GM12872 (cell line): ENCODE data around the gene DRC3.

Source experiments
- TF ChIP-seq, protein P1 (sequence below): IDR thresholded peaks from 3 replicates; pipeline ENCODE4 v1.5.1; 2011; ENCODE audit warnings: low read depth, mild to moderate bottlenecking, low read length, moderate library complexity; ENCODE audit not compliant: insufficient read depth

DRC3 gene

DNA sequence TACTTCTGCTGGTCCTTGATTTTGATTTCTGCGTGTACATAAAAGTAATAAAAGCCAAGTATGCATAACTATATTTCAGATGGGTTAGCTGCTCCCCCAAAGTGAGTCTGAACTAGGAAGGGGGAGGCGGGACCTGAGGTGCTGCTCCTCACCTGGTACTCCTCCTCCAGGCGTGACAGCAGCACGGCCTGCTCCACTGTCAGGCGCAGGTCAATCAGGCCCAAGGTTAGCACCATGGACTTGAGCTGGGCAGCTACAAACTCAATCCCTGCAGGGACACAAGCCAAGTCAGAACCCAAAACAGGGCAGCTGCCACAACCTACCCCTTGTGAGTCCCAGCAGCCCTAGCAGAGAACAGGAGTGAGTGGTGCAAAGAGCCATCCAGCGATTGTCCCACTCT lies 48.3 kb downstream of the DRC3 start:
- TF ChIP-seq, protein P1, sequence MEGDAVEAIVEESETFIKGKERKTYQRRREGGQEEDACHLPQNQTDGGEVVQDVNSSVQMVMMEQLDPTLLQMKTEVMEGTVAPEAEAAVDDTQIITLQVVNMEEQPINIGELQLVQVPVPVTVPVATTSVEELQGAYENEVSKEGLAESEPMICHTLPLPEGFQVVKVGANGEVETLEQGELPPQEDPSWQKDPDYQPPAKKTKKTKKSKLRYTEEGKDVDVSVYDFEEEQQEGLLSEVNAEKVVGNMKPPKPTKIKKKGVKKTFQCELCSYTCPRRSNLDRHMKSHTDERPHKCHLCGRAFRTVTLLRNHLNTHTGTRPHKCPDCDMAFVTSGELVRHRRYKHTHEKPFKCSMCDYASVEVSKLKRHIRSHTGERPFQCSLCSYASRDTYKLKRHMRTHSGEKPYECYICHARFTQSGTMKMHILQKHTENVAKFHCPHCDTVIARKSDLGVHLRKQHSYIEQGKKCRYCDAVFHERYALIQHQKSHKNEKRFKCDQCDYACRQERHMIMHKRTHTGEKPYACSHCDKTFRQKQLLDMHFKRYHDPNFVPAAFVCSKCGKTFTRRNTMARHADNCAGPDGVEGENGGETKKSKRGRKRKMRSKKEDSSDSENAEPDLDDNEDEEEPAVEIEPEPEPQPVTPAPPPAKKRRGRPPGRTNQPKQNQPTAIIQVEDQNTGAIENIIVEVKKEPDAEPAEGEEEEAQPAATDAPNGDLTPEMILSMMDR: no peak

DNA sequence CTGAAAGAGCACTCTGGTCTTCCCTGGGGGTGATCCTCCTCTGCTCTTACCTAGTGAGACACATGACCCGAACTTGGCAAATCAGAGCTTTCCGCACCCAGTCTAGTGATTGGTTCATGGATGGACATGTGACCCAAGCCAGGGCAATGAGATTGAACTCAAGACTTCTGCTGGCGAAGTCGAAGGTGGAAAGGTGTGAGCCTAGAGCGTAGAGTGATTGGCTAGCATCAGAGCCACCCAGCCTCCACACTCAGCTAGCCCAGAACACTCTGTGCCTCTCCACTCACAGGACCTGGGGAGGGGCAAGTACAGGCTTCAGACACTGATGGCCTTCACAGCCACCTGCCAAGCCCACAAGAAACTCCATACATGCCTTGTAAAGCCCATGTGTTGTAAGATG lies 48.7 kb downstream of the DRC3 start:
- TF ChIP-seq, protein P1: no peak

DNA sequence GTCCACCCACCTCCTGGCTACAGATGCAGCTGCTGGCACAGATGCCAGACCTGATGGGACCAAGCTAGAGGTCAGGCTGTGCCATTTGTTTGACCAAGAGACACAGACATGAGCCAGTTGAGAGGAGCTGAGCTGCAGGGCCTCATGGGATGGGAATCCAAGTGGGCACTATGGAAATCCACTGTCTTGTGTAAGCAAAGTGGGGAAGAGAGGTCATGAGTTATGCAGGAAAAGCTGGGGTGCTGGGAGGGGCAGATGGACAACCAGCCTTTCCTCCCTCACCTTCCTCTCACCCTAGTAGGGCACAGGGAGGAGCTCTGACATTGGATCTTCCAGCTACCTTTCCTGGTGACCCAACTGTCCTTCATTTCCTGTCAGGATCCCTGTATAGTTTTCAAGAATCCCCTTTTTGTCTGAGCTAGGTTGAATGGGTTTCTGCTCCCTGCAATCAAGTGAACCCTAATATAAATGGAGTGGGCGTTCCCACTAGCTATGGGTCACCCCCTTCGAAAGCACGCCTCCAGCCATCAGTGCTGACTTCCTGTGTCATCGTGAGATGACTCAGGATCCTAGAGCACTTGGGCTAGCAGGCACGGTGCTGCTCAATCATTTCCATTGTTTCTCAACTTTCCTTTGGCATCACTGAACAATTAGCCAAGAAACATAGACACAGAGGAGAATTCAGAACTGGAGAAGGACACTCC lies 52.7 kb downstream of the DRC3 start:
- TF ChIP-seq, protein P1: no peak

- TF ChIP-seq, protein P1: no peak
These were observed 53.5 kb downstream of the DRC3 start for GRCh38 chr17:18025945-18026776.

DNA sequence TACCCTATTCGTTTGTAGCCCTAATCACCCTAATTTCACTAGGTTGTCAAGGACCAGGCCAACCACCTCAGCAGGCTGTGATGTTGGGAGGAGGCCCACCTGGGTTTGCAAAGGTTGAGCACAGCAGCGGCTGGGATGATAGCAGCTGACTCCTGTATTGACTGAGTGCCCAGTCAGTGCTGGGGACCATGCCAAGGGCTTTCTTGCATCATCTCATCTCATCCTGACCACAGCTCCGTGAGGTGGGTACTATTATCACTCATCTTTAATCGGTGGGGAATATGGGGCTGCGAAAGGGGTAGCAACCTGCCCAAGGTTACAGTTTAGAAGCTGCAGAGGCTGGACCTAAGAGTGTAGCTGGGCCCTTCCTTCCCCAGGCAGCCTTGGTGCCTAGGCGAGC lies 54.6 kb downstream of the DRC3 start:
- TF ChIP-seq, protein P1: no peak

DNA sequence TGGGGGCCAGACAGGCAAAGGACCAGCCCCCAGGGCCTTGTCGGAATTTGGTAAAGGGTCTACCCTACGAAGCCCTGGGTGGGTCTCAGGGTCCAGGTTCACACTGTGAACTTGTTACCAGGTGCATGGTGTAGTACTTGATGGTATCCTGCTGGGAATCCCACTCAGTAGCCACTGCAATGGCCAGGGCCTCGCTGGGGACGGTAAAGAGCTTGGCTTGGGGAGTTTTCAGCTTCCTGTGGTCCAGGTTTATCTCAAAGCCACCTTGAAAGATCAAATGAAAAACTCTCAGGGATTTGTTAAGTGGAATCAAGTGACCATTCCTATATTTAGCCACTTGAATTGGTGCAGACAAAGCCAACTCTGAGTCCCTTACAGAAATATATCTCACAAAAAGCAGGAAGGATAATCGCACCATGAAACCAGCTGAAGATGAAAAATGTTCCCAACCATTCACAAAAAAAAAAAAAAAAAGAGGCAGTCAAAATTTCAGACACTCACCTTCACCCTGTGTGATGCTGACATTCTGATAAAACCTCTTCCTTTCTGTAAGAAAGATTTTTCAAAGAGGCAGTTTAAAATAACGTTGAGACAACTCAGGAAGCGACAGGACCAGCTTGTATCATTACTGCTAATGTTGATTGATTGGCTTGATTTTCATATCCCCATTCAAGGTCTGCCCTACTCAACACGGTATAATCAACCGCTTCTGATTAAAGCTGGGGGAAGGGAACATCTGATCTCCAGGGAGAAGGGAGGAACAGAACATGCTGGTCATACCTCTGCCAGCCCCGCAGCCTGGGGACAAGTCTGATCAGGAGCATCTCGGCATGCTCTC lies 55.7 kb downstream of the DRC3 start:
- TF ChIP-seq, protein P1: no peak
